ENCODE measurements around the gene ANKRD44. TPM values are rescaled to one million over a fixed set of nuclear protein-coding genes. Genes with fewer than 3 reads are reported as not detected.

ANKRD44 gene
- total and polyA plus RNA-seq, 2 of the 8 experiments (the other 6 are each of a cell fraction or from before 2014, with no cell fraction given), result 1.2 to 1.3 TPM

GRCh38 chr2:197285361-197285760 is 25.2 kb downstream of the ANKRD44 start:
- Histone ChIP-seq H3K27ac (ENCODE audit: low read depth, low read length) (no peak overlapping the region), H3K9ac (replicated peaks in 1 of 4; ENCODE audit: extremely low read depth in 1 of 4, low read depth in 3 of 4, low read length in 3 of 4) (no peak overlapping the region), H3K18ac (ENCODE audit: extremely low read depth, low read length) (no peak overlapping the region), H3K56ac (replicated peaks; ENCODE audit: insufficient read length, low read depth, low read length) (no peak overlapping the region), H2AK5ac (ENCODE audit: low read depth, low read length) (no peak overlapping the region), H3K27me3 (replicated peaks in 1 of 4; ENCODE audit: control insufficient read depth in 3 of 4, extremely low read depth in 1 of 4, insufficient read depth in 3 of 4, low read length in 3 of 4) (no peaks in the 10 kb centered on the region), H3K23me2 (ENCODE audit: low read depth, low read length) (no peaks in the 10 kb centered on the region), H3K23ac (ENCODE audit: insufficient read length) (no peak overlapping the region), H4K91ac (replicated peaks; ENCODE audit: insufficient read length, low read length) (no peak overlapping the region), H3K4me3 (ENCODE audit: extremely low read depth in 1 of 4, insufficient read depth in 2 of 4, low read depth in 3 of 4, low read length in 4 of 4) (no peak overlapping the region), H4K5ac (ENCODE audit: insufficient read length, low read depth, low read length) (no peak overlapping the region), H2BK12ac (ENCODE audit: low read depth, low read length) (no peak overlapping the region), H4K20me1 (replicated peaks in 1 of 2; ENCODE audit: control insufficient read depth in 1 of 2, insufficient read depth in 2 of 2, low read length in 2 of 2) (no peaks in the 10 kb centered on the region), H2BK15ac (ENCODE audit: low read length) (no peak overlapping the region), H4K8ac (ENCODE audit: extremely low read depth, insufficient read depth, low read length) (no peak overlapping the region), H2BK5ac (ENCODE audit: low read depth, low read length) (no peak overlapping the region), H3K4ac (replicated peaks; ENCODE audit: insufficient read length, low read depth, low read length) (no peak overlapping the region), H2BK20ac (ENCODE audit: low read length) (no peak overlapping the region), H2AFZ (ENCODE audit: low read length) (no peak overlapping the region), H3K9me3 (ENCODE audit: insufficient read depth in 2 of 2, low read depth in 1 of 2, low read length in 1 of 2) (no peaks in the 10 kb centered on the region), H3K36me3 (ENCODE audit: control insufficient read depth in 2 of 4, insufficient read depth in 4 of 4, low read length in 3 of 4) (no peaks in the 10 kb centered on the region), H3K4me2 (ENCODE audit: insufficient read depth in 1 of 2, low read depth in 2 of 2, low read length in 2 of 2) (no peak overlapping the region), H3K4me1 (replicated peaks in 1 of 4; ENCODE audit: control insufficient read depth in 3 of 4, insufficient read depth in 4 of 4, low read length in 3 of 4) (0 out of 7 replicates have a peak, but pooled peaks cover 0 to 1% (median 0%) of the 10 kb centered on the region in 4 experiments), H3K14ac (ENCODE audit: insufficient read length) (no peak overlapping the region), H2BK120ac (replicated peaks; ENCODE audit: low read depth, low read length) (no peak overlapping the region), H3K79me2 (ENCODE audit: control insufficient read depth in 1 of 2, insufficient read depth in 2 of 2, low read length in 2 of 2) (no peaks in the 10 kb centered on the region), H3K79me1 (ENCODE audit: low read depth, low read length) (no peaks in the 10 kb centered on the region)
- ChIA-PET CTCF (ENCODE audit: partially characterized antibody) (interaction anchor here (0.6 to 1.1 kb wide), 4 partner anchors 18 to 249 kb away, joined by 3 read pairs; no protein-coding TSS in a partner anchor), POLR2A (ENCODE audit: partially characterized antibody) (no interaction called here)
- 87% methylated on average over 3 of the region's 3 CpGs; no CpG with 5 or more reads in 1 of the 2 experiments for WGBS, 2 experiments (ENCODE audit: extremely low coverage in 1 of 2, insufficient coverage in 1 of 2, insufficient read length in 1 of 2, insufficient replicate concordance in 2 of 2, low coverage in 1 of 2, low lambda C conversion rate in 2 of 2, missing lambda C conversion rate in 1 of 2)
- TF ChIP-seq SRF (IDR thresholded peaks at IDR 0.05; ENCODE audit: low read depth, low read length), result no peak
- TF ChIP-seq BCL11A (IDR thresholded peaks at IDR 0.05; ENCODE audit: low read depth in 2 of 2, low read length in 2 of 2), result no peak
- no peak for TF ChIP-seq EP300 (IDR thresholded peaks at IDR 0.05; ENCODE audit: borderline replicate concordance in 1 of 2, low read depth in 2 of 2, low read length in 2 of 2)
- no peak for TF ChIP-seq TBP (IDR thresholded peaks at IDR 0.05; ENCODE audit: low read depth, low read length)
- no peak for TF ChIP-seq FOSL1 (IDR thresholded peaks at IDR 0.05; ENCODE audit: insufficient read depth, low read depth, low read length)
- TF ChIP-seq KDM4A (IDR thresholded peaks at IDR 0.05; ENCODE audit: low read depth, low read length, severe bottlenecking), result no peak
- TF ChIP-seq POU5F1 (IDR thresholded peaks at IDR 0.05; ENCODE audit: low read depth, low read length), result no peak
- TF ChIP-seq ZNF274 (IDR thresholded peaks at IDR 0.05; ENCODE audit: borderline replicate concordance, extremely low read depth, low read length), result no peak
- TF ChIP-seq POLR2A (IDR thresholded peaks at IDR 0.05; ENCODE audit: control extremely low read depth in 1 of 2, low read depth in 2 of 2, low read length in 2 of 2), result no peak
- no peak for TF ChIP-seq HDAC6 (IDR thresholded peaks at IDR 0.05; ENCODE audit: low read depth, low read length)
- no peak for TF ChIP-seq CHD1 (IDR thresholded peaks at IDR 0.05; ENCODE audit: low read depth, low read length)
- TF ChIP-seq SP4 (IDR thresholded peaks at IDR 0.05; ENCODE audit: low read length), result no peak
- TF ChIP-seq KDM5A (IDR thresholded peaks at IDR 0.05; ENCODE audit: low read length), result no peak
- no peak for DNase-seq (ENCODE audit: low read depth in 1 of 2, low spot score in 2 of 2)
- FAIRE-seq, result no peak

Measured in H1 (cell line).